Measurements from ENCODE around the gene NAP1L4.

The NAP1L4 gene

DNA sequence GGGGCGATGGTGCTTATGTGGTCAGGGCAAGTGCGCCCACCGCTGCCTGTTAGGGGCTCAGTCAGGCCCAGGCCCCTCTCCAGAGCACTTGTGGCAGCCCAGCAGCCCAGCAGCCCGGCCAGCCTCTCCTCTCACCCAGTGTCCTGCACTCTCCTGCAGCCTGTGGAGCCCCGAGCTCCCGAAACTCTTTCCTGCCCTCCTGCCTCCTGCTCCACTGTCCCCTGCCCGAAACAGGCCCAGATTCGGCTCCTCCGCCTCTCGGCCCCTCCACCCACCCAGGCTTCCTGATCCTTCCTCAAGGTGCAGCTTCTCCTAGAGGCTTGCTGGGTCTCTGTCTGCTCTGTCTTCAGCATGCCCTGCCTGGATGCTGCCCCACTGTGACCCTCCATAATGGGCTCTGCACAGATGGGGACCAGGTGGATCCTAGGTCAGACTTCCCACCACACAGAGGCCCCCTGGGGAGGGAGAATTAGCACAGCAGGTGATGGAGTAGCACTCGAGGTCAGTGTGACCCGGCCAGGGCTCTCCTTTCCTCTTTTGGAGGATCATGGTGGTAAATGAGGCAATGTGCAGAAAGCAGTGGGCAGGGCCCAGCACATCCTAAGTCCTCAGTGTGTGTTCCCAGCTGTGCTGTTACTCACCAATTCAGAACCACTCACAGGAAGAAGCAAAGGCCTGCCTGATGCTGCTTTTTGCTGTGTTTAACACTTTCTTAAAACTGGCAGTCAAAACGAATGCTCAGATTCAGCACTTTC lies 18.6 kb upstream of the NAP1L4 start:
- no peak for DNase-seq (ENCODE audit: low read depth)

DNA sequence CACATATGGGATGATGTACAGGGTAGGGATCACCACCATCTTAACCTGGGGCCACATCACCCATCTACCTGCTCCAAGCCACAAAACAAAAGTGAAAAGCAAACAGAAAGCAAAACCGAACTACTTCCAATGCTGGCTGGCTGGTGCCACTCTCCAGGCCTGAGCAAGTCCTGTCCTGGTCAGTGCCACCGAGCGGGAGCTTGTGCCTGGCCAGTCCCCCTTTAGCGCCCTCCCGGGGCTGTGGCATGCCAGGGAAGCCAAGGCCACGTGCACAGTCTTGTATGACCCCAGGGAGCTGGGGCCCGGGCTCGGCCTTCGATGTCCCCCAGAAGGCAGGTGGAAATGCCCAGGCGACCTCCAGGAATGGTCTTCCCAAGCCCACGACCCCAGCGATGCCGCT lies 17.9 kb upstream of the NAP1L4 start:
- DNase-seq (ENCODE audit: low read depth): no peak

DNA sequence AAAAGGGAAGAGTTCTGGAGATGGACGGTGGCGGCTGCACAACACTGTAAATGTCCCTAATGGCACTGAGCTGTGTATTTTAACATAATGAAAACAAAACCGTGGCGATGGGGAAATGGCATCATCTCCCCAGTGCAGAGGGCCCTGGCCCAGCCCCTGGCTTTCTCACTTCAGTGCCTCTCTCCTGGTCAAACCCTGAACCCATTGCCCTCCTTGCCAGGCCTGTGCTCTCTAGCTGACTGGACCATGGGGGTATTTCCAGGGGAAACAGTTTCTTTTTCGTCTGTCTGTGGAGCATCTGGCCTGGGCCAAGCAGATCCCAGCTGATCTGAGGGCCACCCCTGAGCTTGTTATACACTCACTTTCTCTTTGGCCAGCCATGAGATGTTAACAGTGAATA lies 17.4 kb upstream of the NAP1L4 start:
- DNase-seq (ENCODE audit: low read depth): no peak

DNA sequence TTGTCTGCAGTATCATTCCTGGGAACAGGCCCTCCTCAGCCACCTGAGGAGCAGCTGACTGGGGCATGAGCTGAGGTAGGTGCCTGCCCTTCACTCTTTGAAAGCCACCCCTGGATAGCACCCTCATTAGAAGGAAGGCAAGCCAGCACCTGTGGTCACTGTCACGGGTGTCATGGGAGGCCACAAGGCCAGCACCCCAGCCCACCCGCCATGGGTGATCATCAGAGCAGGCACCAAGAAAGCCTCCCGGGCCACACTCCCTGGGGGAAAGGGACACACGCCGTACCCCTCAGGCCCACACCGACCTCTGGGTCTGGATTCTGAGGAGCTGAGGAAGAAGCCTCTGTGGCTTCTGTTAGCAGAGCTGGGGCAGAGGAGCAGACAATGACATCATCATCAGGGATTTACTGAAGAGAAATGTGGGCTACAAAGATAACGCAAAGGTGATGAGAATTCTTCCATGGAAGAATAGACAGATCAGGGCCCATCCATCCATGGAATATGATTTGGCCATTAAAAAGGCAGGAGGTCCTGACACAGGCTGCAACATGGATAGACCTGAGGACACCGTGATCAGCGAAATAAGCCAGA lies 16.7 kb upstream of the NAP1L4 start:
- DNase-seq (ENCODE audit: low read depth): no peak

DNA sequence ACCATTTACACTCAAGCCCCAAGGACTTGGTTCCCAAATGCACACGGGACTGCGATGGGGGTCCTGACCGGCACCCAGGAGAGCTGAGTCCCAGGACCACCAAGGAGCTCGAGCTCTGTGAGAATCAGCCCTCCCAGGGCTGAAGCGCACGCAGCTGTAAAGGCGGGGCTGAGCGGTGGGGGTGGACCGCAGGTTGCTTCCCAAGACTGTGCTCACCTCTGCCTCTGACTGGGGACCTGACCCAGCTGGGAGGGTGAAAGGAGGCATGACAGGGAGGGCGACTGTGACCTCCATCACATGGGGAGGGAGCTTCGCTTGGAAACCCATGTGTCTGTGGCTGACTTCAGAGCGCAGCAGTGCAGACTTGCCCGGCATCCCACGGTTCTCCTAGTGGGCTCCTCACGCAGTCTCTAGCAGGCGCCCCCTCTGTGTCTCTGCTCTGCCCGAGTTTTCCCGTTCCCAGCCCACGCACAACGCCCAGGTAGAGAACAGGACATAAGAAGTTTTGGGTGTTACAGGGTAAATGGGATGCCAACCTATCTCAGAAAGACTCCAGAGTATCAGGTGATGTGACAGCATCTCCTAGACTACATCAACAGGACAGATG lies 15.4 kb upstream of the NAP1L4 start:
- DNase-seq (ENCODE audit: low read depth): no peak

DNA sequence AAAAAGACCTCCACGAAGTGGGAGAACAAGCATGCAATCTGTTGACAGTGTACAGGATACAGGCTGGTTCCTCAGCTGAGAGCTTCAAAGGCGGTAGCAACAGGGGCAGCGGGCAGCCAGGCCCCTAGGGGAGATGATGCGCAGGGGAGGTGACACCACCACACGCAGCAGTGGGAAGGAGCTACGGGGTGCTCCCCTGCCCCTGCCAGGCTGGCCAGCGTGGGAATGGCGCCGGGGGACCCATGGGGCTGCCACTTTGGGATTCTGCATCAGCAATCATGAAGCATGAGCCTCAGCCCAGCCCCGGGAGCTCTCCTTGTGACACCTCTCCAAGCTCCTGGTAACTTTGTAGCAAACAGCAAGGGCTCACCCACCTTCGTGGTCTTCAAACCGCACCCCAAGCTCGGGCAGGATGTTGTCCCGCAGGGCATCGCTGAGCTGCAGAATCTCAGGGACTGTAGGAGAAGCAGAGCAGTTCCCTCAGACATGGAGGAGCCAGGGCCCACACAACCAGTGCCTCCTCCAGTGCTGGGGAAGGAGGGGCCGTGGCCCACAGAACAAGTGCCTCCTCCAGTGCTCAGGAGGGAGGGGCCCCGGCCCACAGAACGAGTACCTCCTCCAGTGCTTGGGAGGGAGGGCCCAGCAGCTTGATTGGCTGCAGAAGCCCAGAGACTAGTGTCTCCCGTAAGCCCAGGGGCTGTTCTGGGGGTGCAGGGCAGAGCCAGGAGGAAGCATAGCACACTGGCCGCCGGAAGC lies 14.6 kb upstream of the NAP1L4 start:
- DNase-seq (ENCODE audit: low read depth): no peak

DNA sequence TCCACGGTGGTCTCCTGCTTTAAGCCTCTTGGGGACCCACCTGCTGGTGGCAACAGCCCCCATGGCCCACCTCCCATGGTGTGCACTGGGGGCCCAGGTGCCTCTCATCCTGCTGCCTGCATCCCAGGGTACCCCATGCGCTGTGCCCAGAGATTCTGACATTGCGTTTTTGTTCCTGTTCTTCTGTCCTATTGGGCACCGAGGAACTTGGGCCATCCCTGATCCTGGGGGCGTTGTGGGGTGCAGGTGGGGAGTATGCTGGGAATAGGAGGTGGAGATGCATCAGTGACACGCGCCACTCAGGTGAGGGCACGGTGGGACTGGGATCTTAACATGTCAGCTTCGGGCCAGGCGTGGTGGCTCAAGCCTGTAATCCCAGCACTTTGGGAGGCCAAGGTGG lies 12.4 kb upstream of the NAP1L4 start:
- no peak for DNase-seq (ENCODE audit: low read depth)

DNA sequence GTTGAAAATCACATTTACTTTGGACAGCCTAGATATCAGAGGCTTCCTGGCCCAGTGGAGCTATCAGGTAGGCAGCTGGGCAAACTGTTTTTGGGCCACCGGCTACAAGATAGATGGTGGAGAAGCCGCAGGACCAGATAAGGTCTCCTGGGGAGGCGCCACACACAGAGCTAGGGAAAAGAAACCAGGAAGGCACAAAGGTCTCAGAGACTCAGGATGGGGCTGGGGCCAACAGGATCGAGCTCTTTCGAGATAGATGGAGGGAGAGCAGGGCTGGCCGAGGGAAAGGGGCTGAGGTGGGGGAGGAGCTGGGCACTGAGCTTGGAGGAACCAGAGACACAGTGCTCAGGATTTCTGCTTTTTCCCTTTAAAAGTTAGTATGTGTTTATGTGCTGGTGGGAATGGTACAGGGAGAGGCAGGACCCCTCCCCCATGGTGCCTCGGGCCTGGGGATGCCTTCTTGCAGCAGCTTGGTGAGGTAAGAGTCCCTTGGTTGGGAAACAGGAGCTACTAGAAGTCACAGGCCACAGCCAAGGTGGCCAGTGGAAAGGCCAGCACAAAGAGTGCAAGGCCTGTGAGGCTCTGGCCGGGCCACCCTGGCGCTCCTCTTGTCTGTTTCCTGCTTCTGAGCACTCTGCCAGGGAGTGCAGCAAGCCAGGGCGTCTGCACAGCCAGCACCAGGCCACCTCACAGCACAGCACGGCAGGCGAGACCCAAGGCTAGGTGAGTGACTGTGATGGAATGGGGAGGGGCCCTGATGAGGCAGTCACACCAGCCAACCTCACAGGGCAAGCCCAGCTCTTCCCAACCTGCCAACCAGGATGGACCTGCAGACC lies 11.5 kb upstream of the NAP1L4 start:
- DNase-seq (ENCODE audit: low read depth): no peak

DNA sequence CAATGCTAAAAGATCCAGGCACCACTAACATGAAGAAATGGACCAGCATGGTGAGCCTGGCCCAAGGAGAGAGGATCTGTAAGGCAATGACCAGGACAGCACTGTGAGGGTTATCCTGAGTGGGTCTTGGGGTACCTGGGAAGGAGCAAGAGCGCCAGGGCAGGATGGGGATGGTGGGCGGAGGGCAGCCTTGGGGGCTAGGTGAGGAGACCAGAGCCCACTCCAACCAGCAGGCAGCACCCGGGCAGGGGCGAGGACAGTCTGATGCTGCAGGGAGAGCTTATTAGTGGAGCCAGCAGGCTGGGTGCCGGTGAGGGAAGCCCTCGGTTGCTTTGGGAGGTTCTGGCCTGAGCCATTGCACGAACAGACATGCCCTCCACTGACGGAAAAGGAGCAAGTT lies 10.7 kb upstream of the NAP1L4 start:
- no peak for DNase-seq (ENCODE audit: low read depth)

DNA sequence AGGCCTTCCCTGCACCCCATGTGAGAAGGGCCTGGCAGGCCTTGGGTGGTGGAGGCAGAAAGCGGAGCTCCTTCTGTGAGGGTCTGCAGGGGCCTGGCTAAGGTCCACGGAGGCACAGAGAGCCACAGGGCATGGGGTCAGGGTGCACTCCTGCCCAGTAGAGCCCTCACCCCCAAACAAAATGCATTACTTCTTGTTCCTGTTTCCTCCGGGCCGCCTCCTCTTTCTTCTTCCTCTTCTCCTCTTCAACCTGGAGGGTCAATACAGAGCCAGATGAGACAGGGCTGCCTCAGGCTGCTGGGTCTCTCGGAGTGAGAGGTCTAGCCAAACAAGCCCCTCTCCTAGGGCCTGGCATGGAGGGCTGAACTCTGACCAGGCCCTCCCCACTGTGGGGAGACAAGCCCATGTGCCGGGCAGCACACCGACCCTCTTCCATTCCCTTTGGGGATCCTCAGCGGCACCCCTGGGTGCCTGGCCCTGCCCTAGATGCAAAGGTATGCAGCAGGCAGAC lies 10.3 kb upstream of the NAP1L4 start:
- no peak for DNase-seq (ENCODE audit: low read depth)

DNA sequence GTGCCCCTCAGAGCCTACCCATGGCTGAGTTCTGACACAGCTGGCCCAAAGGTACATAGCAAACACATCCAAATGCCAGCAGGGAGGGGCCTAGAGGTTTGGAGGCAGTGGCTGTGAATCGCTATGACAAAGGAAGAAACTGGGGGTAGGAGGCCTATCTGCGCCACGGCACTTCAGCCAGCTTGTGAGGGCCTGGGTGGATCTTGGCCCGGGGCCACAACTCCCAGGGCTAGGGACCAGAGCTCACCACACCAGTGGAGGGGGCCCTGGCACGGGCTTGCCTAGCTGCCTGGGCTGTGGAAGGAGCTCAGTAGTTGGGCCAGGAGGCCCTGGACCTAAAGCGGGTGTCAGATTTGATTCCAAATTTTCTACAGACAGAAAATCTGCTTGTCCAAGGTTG lies 9.4 kb upstream of the NAP1L4 start:
- no peak for DNase-seq (ENCODE audit: low read depth)

DNA sequence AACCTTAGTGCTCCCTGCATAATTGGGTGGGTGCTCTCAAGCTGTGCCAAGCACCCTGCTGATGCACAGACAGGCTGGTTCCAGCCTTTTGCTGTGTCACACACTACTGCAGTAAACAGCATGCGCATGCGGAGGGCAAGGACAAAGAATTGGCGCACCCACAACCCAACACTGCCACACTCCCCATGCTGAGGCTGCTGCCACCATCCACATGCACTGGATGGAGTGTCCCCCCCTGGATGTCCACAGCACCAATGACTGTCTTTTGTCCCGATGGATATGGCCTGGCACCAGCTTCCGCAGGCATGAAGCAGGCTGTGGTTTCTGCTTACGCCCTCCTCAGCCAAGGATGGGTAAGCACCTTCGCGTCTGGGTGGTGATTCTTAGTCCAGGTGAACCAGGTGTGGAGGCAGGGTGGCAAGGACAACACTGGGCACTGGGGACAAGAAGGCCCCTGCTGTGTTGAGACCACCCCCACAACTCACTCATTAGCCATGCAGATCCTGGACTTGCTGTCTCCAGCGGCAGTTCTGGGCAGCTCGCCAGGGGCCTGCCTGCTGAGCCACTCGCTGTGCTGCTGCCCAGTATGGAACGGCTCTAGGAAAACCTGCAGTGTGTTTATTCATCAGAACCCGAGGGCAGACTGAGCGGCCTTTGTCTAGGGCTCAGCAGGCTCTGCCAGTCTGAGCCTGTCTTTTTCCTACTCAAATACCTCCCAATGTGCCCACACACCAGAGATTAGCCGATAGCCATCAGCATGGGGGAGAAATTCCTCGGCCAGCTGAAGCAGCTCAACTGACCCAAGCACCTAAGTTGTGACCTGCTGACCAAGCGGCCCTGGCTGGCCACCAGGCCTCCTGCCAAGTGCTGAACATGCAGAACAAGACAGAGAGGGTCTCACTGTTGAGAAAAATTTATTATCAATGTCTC lies 8.2 kb upstream of the NAP1L4 start:
- DNase-seq (ENCODE audit: low read depth): no peak

DNA sequence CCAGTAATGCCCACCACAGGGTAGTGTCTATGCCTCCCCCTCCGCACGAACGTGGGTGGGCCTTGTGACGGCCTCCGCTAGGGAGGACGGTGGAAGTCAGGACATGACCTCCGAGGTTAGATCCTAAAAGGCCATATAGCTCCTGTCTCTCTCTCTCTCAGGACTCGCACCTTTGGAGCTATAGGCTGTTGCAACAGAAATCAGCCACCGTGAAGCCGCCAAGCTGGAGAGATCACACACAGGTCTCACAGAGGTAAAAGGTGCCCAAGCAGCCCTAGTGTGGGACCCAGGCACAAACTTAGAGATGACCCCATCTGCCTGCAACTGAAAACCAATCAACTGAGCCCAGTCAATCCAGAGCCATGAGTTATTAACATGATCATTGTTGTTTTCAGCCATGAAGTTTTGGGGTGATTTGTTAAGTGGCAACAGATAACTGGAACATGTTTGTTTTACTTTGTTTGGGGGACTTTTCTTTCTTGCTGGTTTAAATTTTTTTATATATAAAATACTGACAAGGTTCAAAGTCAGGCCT lies 7.4 kb upstream of the NAP1L4 start:
- no peak for DNase-seq (ENCODE audit: low read depth)

DNA sequence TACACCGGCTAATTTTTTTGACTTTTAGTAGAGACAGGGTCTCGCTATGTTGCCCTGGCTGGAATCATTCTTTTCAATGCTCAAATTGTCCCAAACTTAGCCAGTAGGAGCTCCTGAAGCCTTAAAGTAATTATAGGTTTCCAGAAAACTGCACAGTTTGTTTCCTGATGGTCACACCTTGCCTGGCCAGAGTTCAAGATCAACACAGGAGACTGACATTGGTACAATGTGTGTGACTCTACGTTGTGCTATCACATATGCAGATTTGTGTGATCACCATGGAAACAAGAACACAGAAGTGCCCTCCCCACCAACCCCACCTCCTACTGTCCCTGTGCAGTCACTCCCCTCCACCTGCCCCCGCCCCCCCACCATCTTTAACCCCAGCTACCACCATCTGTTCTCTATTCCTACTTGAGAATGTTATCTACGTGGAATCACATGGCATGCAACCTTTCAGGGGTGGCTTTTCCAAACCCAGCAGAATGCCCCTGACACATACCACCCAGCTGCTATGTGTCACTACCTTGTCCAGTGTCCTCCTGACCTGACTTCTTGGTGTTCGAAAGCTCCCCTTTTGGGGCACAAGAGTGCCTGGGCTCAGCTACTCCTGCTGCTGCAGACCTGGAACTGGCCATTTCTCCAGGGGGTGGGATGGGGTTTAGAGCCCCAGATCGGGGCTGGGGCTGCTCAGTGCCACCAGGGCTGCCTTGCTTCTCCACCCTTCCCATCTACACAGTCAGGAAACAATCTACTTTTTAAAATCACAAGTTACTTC lies 6.1 kb upstream of the NAP1L4 start:
- no peak for DNase-seq (ENCODE audit: low read depth)

DNA sequence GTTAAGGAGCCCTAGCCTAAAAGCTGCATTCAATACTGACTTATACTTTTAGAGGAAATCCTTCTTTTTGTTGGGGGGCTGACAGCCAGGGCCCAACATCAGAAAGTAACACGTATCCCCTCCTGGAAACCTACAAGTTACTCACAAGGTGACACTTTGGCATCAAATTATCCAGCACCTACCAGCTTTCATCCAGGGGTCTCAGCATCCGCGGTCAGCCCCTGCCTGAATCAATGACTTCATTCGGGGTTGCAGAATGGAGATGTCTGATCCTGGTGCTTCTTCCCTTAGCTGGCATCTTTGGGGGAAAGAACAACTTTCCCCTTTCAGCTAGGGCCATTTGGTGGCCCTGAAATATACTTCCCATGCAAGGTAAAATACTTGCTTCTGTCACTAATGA lies 5.3 kb upstream of the NAP1L4 start:
- no peak for DNase-seq (ENCODE audit: low read depth)

DNA sequence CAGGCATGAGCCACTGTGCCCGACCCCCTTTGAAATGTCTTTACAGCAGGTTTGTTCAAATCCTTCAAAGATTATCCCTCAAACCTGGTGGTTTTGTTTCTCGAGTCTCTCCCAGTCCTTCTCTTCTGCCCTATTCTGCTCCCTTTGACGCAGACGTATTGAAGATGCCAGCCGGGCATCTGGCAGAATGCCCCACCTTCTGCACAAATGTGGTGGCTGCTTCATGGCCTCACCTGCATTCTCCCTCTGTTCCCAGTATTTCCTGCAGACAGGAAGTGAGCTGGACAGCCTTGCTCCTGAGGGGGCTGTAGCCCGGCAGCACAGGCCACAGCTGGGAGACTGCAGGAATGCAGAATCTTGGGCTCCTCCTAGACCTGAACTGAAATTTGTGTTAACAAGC lies 4.8 kb upstream of the NAP1L4 start:
- DNase-seq (ENCODE audit: low read depth): no peak

DNA sequence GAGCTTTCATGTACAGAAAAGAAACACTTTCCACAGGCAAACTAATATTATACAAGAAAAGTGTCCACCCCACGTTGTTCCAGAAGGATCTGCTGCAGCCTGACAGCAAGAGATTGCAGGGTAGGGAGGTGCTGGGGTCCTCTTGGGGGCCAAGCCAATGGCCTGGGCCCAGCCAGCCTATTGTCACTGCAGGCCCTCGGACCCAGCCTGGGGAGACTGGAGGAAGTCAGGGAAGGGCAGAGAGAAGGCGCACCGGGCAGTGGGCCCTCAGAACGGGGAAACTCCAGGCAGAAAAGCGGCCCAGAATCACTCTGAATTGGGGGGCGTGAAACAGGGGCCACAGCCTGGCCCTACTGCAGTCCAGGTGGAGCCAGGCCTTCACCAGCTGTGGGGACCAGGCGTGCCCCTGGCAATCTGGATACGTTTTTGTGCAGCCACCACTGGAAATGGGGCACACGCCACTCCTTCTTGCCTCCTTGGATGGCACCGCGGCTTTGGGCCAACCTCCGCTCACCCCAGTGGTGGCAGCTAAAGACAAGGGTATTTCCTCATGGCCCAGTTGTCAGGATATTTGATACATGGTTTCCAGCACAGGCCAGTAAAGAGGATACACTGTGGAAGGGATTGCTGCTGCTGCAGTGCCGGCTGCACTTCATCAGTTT lies 3.9 kb upstream of the NAP1L4 start:
- DNase-seq (ENCODE audit: low read depth): no peak

DNA sequence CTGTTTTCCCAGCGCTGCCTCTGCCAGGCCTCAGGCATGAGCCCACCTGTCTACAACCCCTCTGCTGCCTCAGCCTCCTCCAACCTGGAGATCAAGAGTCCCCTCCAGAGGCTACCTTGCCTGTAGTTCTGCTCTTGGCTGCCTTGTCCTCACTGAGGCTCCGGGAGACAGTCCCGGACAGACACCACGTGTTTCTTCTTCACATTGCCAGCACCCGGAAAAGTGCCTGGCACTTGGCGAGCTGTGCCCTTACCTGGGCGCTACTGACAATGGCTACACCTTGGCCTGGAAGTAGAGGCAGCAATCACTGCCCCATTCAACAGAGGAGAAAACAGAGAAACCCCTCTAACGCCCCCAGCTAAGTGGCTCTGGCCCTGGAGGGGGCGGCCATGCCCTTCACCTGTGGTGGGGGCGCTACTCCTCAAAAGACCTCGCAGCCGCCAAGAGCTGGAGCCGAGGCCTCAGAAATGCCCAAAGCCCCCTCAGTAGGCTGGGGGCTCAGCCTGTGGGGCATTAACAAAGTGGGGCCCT lies 3.0 kb upstream of the NAP1L4 start:
- DNase-seq (ENCODE audit: low read depth): no peak

DNA sequence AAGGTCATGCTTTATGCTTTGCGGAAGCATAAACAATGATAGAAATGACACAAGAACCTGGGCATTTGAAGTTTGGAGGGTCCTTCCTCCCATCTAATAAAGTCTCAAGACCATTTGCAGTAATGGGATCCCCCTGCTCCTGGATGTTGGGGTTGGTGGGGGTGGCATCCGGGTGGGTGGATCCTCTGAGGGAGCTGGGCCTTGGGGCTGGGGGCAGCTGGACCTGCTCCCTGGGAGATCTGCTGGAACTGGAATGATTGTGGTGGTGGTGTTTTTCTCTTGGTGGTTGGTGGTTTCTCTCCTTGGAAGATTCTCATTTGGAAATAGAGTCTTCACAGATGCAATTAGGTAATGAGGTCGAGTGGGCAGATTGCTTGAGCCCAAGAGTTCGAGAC lies 2.2 kb upstream of the NAP1L4 start:
- no peak for DNase-seq (ENCODE audit: low read depth)

Measured in stimulated activated CD4-positive, alpha-beta T cell treated with anti-CD3 and anti-CD28 coated beads, Interleukin-2, amount 100 ng/mL, for 4 hours (primary cell).